Thymus (tissue), 11 donors: Measurements from ENCODE around the gene RGS6. TPM values are rescaled to one million over a fixed set of nuclear protein-coding genes. Genes with fewer than 3 reads are reported as not detected.

Experiments used
- DNase-seq, 9 donors: peaks; one replicate each; pipeline ENCODE4 v3.0.0-alpha.2; 2013; ENCODE audit warnings: low spot score in 9 of 9, low read depth in 6 of 9, missing footprints in 1 of 9
- H3K27ac ChIP-seq, 2 donors: one replicate each; pipeline ENCODE4 v1.5.1; 2013; ENCODE audit warnings: control low read depth in 1 of 2, low read depth in 1 of 2, low read length in 1 of 2, mild to moderate bottlenecking in 1 of 2, moderate library complexity in 1 of 2
- H3K27me3 ChIP-seq, 2 donors: one replicate each; pipeline ENCODE4 v1.5.1; 2013; ENCODE audit warnings: low read length in 1 of 2; ENCODE audit not compliant: control insufficient read depth in 2 of 2, insufficient read depth in 1 of 2
- H3K36me3 ChIP-seq, 2 donors: one replicate each; pipeline ENCODE4 v1.5.1; 2013; ENCODE audit warnings: low read length in 1 of 2, mild to moderate bottlenecking in 1 of 2, moderate library complexity in 1 of 2; ENCODE audit not compliant: control insufficient read depth in 2 of 2, insufficient read depth in 2 of 2
- H3K4me1 ChIP-seq, 2 donors: one replicate each; pipeline ENCODE4 v1.5.1; 2013; ENCODE audit warnings: low read length in 2 of 2; ENCODE audit not compliant: control insufficient read depth in 2 of 2, insufficient read depth in 2 of 2
- H3K4me3 ChIP-seq, 2 donors: one replicate each; pipeline ENCODE4 v1.5.1; 2013; ENCODE audit warnings: low read length in 2 of 2, control low read depth in 1 of 2, mild to moderate bottlenecking in 1 of 2
- H3K9me3 ChIP-seq, 2 donors: one replicate each; pipeline ENCODE4 v1.5.1; 2013; ENCODE audit warnings: low read length in 1 of 2, mild to moderate bottlenecking in 1 of 2; ENCODE audit not compliant: control insufficient read depth in 2 of 2, insufficient read depth in 1 of 2
- WGBS: extraction: QIAGEN DNeasy Blood & Tissue Kit; methylation state at CpG from one replicate; pipeline ENCODE4 v1.1.7; 2013; 5-methylcytosine and 5-hydroxymethylcytosine counted together
- polyA plus RNA-seq: library from polyadenylated mRNA; stranded (reverse); fragments of 200-250 nt; gene quantifications from one replicate; pipeline ENCODE4 v1.2.3, GENCODE V29; 2013
- total RNA-seq: library from RNA; stranded (reverse); fragments of 120-200 nt; gene quantifications from one replicate; pipeline ENCODE4 v1.2.4, GENCODE V29; 2013
- donor health status: healthy.

RGS6 gene
- total and polyA plus RNA-seq, 2 donors: 0.28 to 0.80 TPM

- no peaks in the 10 kb centered on the region for H3K4me1 ChIP-seq
- DNase-seq: peak in 3 of 9 donors; percentile 1 to 4 (median 4)
- H3K36me3 ChIP-seq: no peaks in the 10 kb centered on the region
- no peak overlapping the region for H3K4me3 ChIP-seq
- H3K9me3 ChIP-seq: no peaks in the 10 kb centered on the region
- H3K27ac ChIP-seq: no peak overlapping the region
- WGBS: 52% methylated on average over 7 of the region's 7 CpGs
- H3K27me3 ChIP-seq: no peaks in the 10 kb centered on the region
These were observed 91.2 kb downstream of the RGS6 start for GRCh38 chr14:72023128-72024042.

GRCh38 chr14:72024043-72024407 is 91.8 kb downstream of the RGS6 start:
- H3K4me3 ChIP-seq: no peak overlapping the region
- DNase-seq: peak in 7 of 9 donors; percentile 17 to 69 (median 33)
- no peaks in the 10 kb centered on the region for H3K36me3 ChIP-seq
- H3K9me3 ChIP-seq: no peaks in the 10 kb centered on the region
- no peak overlapping the region for H3K27ac ChIP-seq
- WGBS: 41% methylated on average over 6 of the region's 6 CpGs
- no peaks in the 10 kb centered on the region for H3K27me3 ChIP-seq
- H3K4me1 ChIP-seq: no peaks in the 10 kb centered on the region

DNA sequence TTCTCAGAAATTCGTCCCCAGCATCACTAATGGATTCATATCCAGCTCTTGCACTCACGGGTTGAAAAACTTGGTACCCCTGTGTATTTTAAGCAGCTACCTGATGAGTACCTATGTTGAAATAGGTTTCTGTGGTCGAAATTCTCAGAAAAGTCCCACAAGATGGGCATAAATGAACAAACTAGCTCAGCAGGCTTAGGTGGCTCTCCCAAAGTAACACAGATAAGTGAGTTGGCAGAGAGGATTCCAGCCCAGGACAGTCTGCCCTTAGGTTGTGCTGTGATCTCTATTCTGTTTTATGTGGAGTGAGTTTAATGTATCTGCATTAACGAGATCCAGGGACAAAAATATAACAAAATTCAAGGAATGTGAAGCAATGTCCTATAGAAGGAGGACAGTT is 92.3 kb downstream of the RGS6 start:
- Histone ChIP-seq H3K9me3 (no peaks in the 10 kb centered on the region), H3K4me1 (no peaks in the 10 kb centered on the region), H3K36me3 (no peaks in the 10 kb centered on the region), H3K27ac (no peak overlapping the region), H3K27me3 (no peaks in the 10 kb centered on the region), H3K4me3 (no peak overlapping the region)
- DNase-seq: no peak
- 86% methylated on average over 4 of the region's 4 CpGs for WGBS

DNA sequence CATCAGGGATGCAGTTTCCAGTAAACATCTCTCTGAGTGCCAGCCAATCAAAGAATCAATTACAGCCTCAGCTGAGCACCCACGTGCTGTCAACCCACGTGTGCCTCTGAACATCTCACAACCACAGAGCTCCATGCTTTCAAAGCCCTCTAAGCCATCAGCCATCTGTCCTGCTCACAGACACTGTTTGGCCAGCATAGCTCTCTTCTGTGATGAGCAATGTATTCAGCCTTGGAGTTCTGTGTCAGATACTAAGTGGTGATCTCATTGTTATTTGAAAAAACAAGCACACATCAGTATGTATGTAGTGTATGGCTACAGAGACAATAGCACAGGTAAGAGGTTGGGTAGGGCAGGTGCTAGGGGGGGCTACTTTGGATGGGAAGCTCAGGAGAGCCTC is 94.3 kb downstream of the RGS6 start:
- no peaks in the 10 kb centered on the region for H3K36me3 ChIP-seq
- H3K9me3 ChIP-seq: no peaks in the 10 kb centered on the region
- 54% methylated on average over 2 of the region's 2 CpGs for WGBS

DNA sequence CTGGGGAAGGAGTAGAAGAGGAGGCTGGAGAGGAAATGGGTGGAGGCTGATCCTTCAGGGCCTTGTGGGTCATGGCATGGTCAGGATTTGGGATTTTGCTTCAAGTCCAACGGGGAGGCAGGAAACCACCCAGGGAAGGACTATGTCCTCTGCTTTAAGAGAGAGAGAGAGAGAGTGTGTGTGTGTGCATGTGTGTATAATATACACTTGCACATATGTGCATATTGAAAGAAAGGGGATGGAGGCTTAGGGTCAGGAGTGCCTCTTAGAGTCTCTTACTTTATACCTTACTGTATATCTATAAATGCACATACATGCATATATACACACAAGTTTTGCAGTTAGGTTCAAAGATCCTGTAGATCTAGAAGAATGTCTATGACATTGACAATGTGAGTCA is 94.8 kb downstream of the RGS6 start:
- no peak for DNase-seq
- no peaks in the 10 kb centered on the region for H3K9me3 ChIP-seq
- H3K27ac ChIP-seq: no peak overlapping the region
- no peaks in the 10 kb centered on the region for H3K36me3 ChIP-seq
- no peak overlapping the region for H3K4me3 ChIP-seq
- no peaks in the 10 kb centered on the region for H3K27me3 ChIP-seq
- H3K4me1 ChIP-seq: no peaks in the 10 kb centered on the region
- WGBS: 88% methylated on average over 1 of the region's 1 CpG

More for the DNA sequence above, 94.3 kb downstream of the RGS6 start:
- Histone ChIP-seq H3K4me3 (no peak overlapping the region), H3K27ac (no peak overlapping the region), H3K27me3 (no peaks in the 10 kb centered on the region), H3K4me1 (no peaks in the 10 kb centered on the region)
- DNase-seq: no peak

- Histone ChIP-seq H3K27ac (no peak overlapping the region), H3K9me3 (no peaks in the 10 kb centered on the region), H3K4me3 (no peak overlapping the region), H3K36me3 (no peaks in the 10 kb centered on the region), H3K27me3 (no peaks in the 10 kb centered on the region), H3K4me1 (no peaks in the 10 kb centered on the region)
- 96% methylated on average over 4 of the region's 4 CpGs for WGBS
- DNase-seq: no peak
These were observed 101.1 kb downstream of the RGS6 start for GRCh38 chr14:72033365-72033764.

DNA sequence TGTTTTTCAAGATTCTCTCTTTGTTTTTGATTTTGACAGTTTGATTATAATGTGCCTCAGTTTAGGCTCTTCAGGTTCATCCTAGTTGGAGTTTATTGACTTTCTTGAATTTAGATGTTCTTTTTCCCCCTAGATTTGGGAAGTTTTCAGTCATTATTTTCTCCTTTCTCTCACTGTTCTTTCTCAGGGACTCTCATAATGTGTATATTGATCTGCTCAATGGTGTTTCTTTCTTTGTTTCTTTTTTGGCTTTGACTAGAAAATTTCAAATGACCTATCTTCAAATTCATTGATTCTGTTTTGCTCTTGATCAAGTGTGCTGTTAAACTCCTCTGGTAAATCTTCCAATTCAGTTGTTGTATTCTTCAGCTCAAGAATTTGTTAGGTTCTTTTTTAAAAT is 108.3 kb downstream of the RGS6 start:
- Histone ChIP-seq H3K27me3 (no peaks in the 10 kb centered on the region), H3K9me3 (no peaks in the 10 kb centered on the region), H3K4me1 (no peaks in the 10 kb centered on the region), H3K4me3 (no peak overlapping the region), H3K36me3 (no peaks in the 10 kb centered on the region), H3K27ac (no peak overlapping the region)
- DNase-seq: no peak

DNA sequence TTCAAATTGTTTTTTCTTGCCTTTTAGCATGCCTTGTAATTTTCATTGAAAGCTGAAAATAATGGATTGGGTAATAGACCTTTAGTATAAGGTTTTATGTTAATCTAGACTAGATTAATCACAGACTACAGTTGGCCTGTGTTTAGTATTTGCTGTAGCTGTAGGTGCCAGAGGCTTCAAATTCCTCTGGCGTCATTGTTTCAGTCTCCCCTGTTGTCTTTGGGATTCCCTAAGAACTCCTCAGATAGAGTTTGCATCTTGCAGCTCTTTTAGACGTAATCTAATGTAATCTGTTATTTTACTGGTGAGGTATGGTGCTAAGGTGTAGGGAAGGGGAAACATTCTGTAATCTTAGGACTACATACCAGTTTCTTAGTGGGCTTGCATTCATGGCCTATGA is 113.0 kb downstream of the RGS6 start:
- H3K4me3 ChIP-seq: no peak overlapping the region
- WGBS: 98% methylated on average over 2 of the region's 2 CpGs
- no peaks in the 10 kb centered on the region for H3K27me3 ChIP-seq
- no peak overlapping the region for H3K27ac ChIP-seq
- H3K9me3 ChIP-seq: no peaks in the 10 kb centered on the region
- no peaks in the 10 kb centered on the region for H3K4me1 ChIP-seq
- DNase-seq: no peak
- no peaks in the 10 kb centered on the region for H3K36me3 ChIP-seq

DNA sequence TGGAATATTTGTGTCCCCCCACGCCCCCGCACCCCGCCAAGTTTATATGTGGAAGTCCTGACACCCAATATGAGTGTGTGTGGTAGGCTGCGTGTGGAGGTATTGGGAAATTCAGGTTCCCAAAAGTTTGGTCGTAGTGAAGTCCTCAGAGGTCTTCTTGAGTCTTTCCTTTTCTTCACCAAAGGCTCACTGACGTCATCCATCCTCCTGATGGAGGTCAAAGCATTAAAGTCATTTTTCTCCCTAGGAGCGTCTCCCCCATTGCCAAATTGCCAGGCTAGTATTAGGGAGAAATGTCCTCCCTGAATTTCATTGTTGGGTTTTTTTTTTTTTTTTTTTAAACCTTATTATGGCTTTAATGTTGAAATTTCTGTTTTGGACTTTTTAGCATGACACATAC is 113.7 kb downstream of the RGS6 start:
- 95% methylated on average over 7 of the region's 7 CpGs for WGBS
- Histone ChIP-seq H3K27ac (no peak overlapping the region), H3K27me3 (no peaks in the 10 kb centered on the region), H3K4me1 (no peaks in the 10 kb centered on the region), H3K9me3 (no peaks in the 10 kb centered on the region), H3K4me3 (no peak overlapping the region), H3K36me3 (no peaks in the 10 kb centered on the region)
- no peak for DNase-seq
